ENCODE data around the gene VPS13D. TPM values are rescaled to one million over a fixed set of nuclear protein-coding genes. Genes with fewer than 3 reads are reported as not detected.
A peak's percentile ranks its signal among the peaks of the same experiment; 100 is the strongest.

The VPS13D gene
- total and polyA plus RNA-seq, 2 donors (not counting 3 experiments of a cell fraction or from before 2014, with no cell fraction given): 13.6 to 48.5 TPM

- no peaks in the 10 kb centered on the region for H3K9me3 ChIP-seq (replicated peaks; ENCODE audit: control insufficient read depth, insufficient read depth, low read length)
- H3K79me2 ChIP-seq (ENCODE audit: control insufficient read depth, insufficient read depth, low read length): peaks cover 12% of the 10 kb centered on the region
- H3K36me3 ChIP-seq (ENCODE audit: control insufficient read depth in 2 of 2, extremely low read depth in 1 of 2, insufficient read depth in 2 of 2, low read length in 2 of 2): peaks cover 0 to 10% of the 10 kb centered on the region in 2 experiments
- no TSS peak for BruUV-seq (replicated peaks)
- DNase-seq (ENCODE audit: low read depth, low spot score): peak; percentile 34
- dilution Hi-C loops (cut with MboI; ENCODE audit: extremely low pct_ligation_motif_present, low sequenced_read_pairs) (no loop called here), intact Hi-C loops (cut with micrococcal nuclease) (no loop called here)
- H3K9ac ChIP-seq (replicated peaks; ENCODE audit: extremely low read depth, insufficient read depth, low read length): no peak overlapping the region
- no peaks in the 10 kb centered on the region for H4K20me1 ChIP-seq (replicated peaks; ENCODE audit: control insufficient read depth, extremely low read depth, insufficient read depth, low read length)
- no peaks in the 10 kb centered on the region for H3K27me3 ChIP-seq (ENCODE audit: control insufficient read depth in 2 of 2, insufficient read depth in 2 of 2, low read length in 2 of 2)
- H3K4me1 ChIP-seq (ENCODE audit: control insufficient read depth, extremely low read depth, insufficient read depth, low read length): peaks cover 26% of the 10 kb centered on the region
- CTCF ChIA-PET: interaction anchor here (1.1 to 8.3 kb wide), 4 partner anchors 8 to 62 kb away, joined by 3 to 118 read pairs (median 3); no protein-coding TSS in a partner anchor
- peak overlapping the region; percentile 90 for H3K27ac ChIP-seq (ENCODE audit: insufficient read depth, low read depth, low read length)
- no peak overlapping the region for H2AFZ ChIP-seq (ENCODE audit: low read depth, low read length)
- peak; percentile 63 for FAIRE-seq
- H3K4me2 ChIP-seq (ENCODE audit: insufficient read depth, low read length): no peak overlapping the region
- no peak for TF ChIP-seq POLR2AphosphoS5 (IDR thresholded peaks at IDR 0.05; ENCODE audit: insufficient read depth, low read depth, low read length)
- no peak for TF ChIP-seq FOS (IDR thresholded peaks at IDR 0.05; ENCODE audit: borderline replicate concordance, insufficient read depth, low read length)
- no peak for TF ChIP-seq POLR2A (IDR thresholded peaks at IDR 0.05; ENCODE audit: low read depth, low read length)
- no peak for TF ChIP-seq JUN (IDR thresholded peaks at IDR 0.05; ENCODE audit: borderline replicate concordance, insufficient read depth, insufficient read length, low read depth)
- TF ChIP-seq MYC (IDR thresholded peaks at IDR 0.05; ENCODE audit: low read depth, low read length): no peak
- TF ChIP-seq, protein P1, sequence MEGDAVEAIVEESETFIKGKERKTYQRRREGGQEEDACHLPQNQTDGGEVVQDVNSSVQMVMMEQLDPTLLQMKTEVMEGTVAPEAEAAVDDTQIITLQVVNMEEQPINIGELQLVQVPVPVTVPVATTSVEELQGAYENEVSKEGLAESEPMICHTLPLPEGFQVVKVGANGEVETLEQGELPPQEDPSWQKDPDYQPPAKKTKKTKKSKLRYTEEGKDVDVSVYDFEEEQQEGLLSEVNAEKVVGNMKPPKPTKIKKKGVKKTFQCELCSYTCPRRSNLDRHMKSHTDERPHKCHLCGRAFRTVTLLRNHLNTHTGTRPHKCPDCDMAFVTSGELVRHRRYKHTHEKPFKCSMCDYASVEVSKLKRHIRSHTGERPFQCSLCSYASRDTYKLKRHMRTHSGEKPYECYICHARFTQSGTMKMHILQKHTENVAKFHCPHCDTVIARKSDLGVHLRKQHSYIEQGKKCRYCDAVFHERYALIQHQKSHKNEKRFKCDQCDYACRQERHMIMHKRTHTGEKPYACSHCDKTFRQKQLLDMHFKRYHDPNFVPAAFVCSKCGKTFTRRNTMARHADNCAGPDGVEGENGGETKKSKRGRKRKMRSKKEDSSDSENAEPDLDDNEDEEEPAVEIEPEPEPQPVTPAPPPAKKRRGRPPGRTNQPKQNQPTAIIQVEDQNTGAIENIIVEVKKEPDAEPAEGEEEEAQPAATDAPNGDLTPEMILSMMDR (IDR thresholded peaks at IDR 0.05; ENCODE audit: extremely low read depth in 1 of 2, insufficient read depth in 1 of 2, low read depth in 1 of 2, low read length in 2 of 2): no peak
- TF ChIP-seq, protein P2, sequence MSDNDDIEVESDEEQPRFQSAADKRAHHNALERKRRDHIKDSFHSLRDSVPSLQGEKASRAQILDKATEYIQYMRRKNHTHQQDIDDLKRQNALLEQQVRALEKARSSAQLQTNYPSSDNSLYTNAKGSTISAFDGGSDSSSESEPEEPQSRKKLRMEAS (IDR thresholded peaks at IDR 0.05; ENCODE audit: insufficient read depth, insufficient read length): no peak
- no peak for TF ChIP-seq EZH2 (IDR thresholded peaks at IDR 0.05; ENCODE audit: borderline replicate concordance, low read depth, low read length, severe bottlenecking)
- TF ChIP-seq GATA2 (IDR thresholded peaks at IDR 0.05; ENCODE audit: insufficient read depth, insufficient read length, low read depth, low read length): no peak
- no peak overlapping the region for H3K4me3 ChIP-seq (replicated peaks in 1 of 3; ENCODE audit: insufficient read depth in 1 of 3, low read depth in 1 of 3, low read length in 3 of 3)
- POLR2A ChIA-PET: interaction anchor here (0.9 to 1.0 kb wide), 2 partner anchors 39 to 278 kb away, joined by 3 read pairs; no protein-coding TSS in a partner anchor
- no peaks in the 10 kb centered on the region for H3K9me1 ChIP-seq (replicated peaks; ENCODE audit: control insufficient read depth, extremely low read depth, insufficient read depth, low read length)
These were observed 43.7 kb upstream of the VPS13D start for GRCh38 chr1:12185918-12186678.

All from endothelial cell of umbilical vein (primary cell).